Muscle of arm (tissue), 14 donors: ENCODE measurements around the gene PHYH. TPM values are rescaled to one million over a fixed set of nuclear protein-coding genes. Genes with fewer than 3 reads are reported as not detected.
"Not testable (repeated sequence)": the region's sequence is repeated elsewhere in the genome, so short reads cannot be mapped to it uniquely, and the experiment has no call there.

Experiments
- DNase-seq: peaks from one replicate; pipeline ENCODE4 v3.0.0-alpha.2; 2013
- long read RNA-seq, 11 donors: transcript quantifications; one replicate each; lab custom pipeline, GENCODE V29; 2026
- polyA plus RNA-seq, 12 donors: library from polyadenylated mRNA; unstranded; fragments of 120-200 nt; gene quantifications; one replicate each; pipeline ENCODE4 v1.2.1, GENCODE V29; 2013; ENCODE audit not compliant: insufficient read length in 12 of 12

PHYH gene
- polyA plus RNA-seq, result 10 to 100 TPM in 11 of 12 donors, not detected in 1; 23.5 to 52.4 (median 41.6) TPM
- long read RNA-seq, donor 1, transcript PHYH-201 (9 exons, 1,577 nt), result major isoform, 27 of 42 reads
- long read RNA-seq, donor 1, partial matches to known transcripts, result 13 of 42 reads
- long read RNA-seq, donor 1, other reads (novel, unspliced or antisense), result 0 of 42 reads
- long read RNA-seq, donor 2, transcript PHYH-201 (9 exons, 1,577 nt), result major isoform, 53 of 54 reads
- long read RNA-seq, donor 2, partial matches to known transcripts, result 0 of 54 reads
- long read RNA-seq, donor 2, other reads (novel, unspliced or antisense), result 0 of 54 reads
- long read RNA-seq, donor 3, transcript PHYH-201 (9 exons, 1,577 nt), result major isoform, 10 of 10 reads
- long read RNA-seq, donor 3, partial matches to known transcripts, result 0 of 10 reads
- long read RNA-seq, donor 3, other reads (novel, unspliced or antisense), result 0 of 10 reads
- long read RNA-seq, donor 4, transcript PHYH-201 (9 exons, 1,577 nt), result major isoform, 6 of 7 reads
- long read RNA-seq, donor 4, partial matches to known transcripts, result 0 of 7 reads
- long read RNA-seq, donor 4, other reads (novel, unspliced or antisense), result 0 of 7 reads
- long read RNA-seq, donor 5, result 0 reads
- long read RNA-seq, donor 6, transcript PHYH-201 (9 exons, 1,577 nt), result major isoform, 8 of 9 reads
- long read RNA-seq, donor 6, partial matches to known transcripts, result 0 of 9 reads
- long read RNA-seq, donor 6, other reads (novel, unspliced or antisense), result 0 of 9 reads
- long read RNA-seq, donor 7, transcript PHYH-201 (9 exons, 1,577 nt), result major isoform, 19 of 19 reads
- long read RNA-seq, donor 7, partial matches to known transcripts, result 0 of 19 reads
- long read RNA-seq, donor 7, other reads (novel, unspliced or antisense), result 0 of 19 reads
- long read RNA-seq, donor 8, transcript PHYH-201 (9 exons, 1,577 nt), result major isoform, 37 of 46 reads
- long read RNA-seq, donor 8, partial matches to known transcripts, result 8 of 46 reads
- long read RNA-seq, donor 8, other reads (novel, unspliced or antisense), result 0 of 46 reads
- long read RNA-seq, donor 9, transcript PHYH-201 (9 exons, 1,577 nt), result major isoform, 9 of 14 reads
- long read RNA-seq, donor 9, partial matches to known transcripts, result 5 of 14 reads
- long read RNA-seq, donor 9, other reads (novel, unspliced or antisense), result 0 of 14 reads
- long read RNA-seq, donor 10, transcript PHYH-201 (9 exons, 1,577 nt), result major isoform, 31 of 38 reads
- long read RNA-seq, donor 10, partial matches to known transcripts, result 6 of 38 reads
- long read RNA-seq, donor 10, other reads (novel, unspliced or antisense), result 0 of 38 reads
- long read RNA-seq, donor 11, transcript PHYH-201 (9 exons, 1,577 nt), result major isoform, 19 of 20 reads
- long read RNA-seq, donor 11, partial matches to known transcripts, result 0 of 20 reads
- long read RNA-seq, donor 11, other reads (novel, unspliced or antisense), result 0 of 20 reads

DNA sequence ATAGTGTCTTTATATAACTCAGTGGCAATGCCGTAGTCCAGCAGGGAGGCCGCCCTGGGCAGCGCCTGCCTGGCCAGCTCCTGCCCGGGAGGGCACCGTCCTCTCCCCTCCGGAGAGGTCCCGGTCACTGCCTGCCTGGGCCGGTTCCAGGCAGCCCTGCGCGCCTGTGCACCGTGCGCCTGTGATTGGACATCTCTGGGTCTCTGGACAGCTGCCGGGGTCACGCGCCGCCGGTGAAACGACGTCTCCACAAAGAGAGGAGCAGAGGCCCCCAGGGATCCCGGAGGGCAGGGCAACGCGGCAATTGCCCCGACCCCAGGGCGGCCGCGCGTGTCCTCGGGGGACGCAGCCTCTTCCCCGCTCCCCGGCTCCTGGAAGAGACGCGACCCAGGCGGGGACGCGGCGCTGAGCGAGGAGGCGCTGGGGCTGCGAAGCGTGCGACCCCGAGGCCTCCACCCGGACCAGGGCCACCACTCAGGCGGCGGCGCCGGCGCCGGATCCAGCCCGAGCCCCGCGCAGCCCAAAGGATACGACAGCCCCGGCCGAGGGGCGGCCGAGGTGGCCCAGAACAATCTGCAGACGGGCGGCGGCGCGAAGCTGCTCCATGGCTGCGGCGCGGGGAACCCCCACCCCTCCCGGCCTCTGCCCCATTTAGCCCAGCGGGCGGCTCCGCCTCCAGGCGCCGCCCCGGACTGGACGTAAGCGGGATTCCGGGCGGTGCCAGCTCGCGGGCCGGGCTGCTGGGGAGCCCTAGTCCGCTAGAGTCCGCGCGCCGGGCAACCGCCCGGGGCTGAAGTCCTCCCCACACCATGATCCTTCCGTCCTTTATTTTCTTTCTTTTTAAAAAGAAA, at the start of gene PHYH:
Gene PHYH, minus strand, starts transcription at position 628 of the 851 bp plus-strand sequence. Its CDS starts 22 bp downstream, at position 606.
- peak; percentile 88 for DNase-seq

DNA sequence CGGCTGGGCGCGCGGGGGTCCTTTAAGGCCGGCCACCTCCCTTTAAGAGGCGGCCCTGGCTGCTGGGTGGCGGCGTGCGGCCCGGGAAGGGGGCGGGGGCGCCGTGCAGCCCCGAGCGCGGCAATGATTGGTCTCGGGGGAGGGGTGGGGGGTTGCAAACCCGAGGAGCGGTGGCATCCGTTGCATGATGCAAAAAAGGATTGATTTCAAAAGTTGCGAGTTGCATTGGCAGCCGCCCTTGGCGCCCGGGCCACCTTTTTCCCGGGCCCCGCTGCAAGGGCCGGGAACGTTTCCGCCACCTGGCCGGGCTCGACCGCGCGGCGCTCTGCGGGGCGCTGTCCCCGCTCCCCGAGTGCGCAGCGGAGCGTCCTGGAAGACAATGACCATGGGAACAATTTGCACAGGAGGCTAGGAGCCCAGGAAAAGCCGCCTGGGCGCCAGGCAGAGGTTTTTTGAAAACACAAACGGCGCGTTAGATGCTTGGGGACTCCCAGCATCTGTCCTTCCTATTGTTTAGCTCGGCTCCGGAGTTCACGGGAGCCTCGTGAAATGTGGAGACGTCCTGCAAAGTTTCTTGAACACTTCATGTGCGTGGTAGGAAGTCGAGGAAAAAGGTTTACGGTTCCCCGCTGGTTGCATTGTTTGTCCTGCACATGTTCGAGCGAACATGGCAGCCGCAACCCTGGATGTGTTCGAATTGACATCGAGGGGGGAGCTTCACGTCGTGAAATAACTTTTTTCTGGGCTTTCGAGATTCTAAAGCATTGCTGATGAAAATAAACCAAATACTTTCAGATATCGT, 48.6 kb upstream of the PHYH start, which contains the start of gene SEPHS1:
Gene SEPHS1, minus strand, starts transcription at position 78 of the 802 bp plus-strand sequence. CDS start 3,343 bp downstream, outside the sequence.
- DNase-seq, result peak; percentile 74

DNA sequence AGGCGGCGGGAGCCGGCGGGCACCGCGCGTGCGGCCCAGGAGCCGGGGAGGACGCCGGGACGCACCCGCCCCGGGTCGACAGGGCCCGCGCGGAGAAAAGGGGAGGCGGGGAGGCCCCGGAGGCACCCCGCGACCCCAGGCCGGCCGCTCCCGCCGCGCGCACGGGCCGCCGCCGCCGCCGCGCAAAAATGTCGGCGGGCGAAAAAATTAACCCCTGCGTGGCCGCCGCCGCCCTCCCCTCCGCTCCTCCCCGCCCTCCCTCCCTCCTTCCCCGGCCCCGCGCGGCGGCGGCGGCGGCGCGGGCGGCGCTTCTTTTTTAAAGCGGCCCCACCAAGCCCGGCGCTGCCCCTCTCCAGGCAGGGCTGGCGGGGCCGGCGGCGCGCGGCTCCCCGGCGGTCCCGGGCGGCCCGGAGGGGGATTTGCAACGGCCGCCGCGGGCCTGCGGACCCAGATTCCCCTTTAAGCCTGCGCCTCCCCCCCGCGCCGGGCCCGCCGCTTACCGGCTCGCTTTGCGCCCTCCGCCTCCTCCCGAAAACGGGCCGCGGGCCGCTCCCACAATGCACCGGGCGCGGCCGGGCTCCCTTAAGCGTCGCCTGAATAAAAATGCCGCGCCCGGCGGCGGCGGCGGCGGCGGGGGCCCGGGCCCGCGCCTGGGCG, 47.8 kb upstream of the PHYH start:
- peak; percentile 69 for DNase-seq

DNA sequence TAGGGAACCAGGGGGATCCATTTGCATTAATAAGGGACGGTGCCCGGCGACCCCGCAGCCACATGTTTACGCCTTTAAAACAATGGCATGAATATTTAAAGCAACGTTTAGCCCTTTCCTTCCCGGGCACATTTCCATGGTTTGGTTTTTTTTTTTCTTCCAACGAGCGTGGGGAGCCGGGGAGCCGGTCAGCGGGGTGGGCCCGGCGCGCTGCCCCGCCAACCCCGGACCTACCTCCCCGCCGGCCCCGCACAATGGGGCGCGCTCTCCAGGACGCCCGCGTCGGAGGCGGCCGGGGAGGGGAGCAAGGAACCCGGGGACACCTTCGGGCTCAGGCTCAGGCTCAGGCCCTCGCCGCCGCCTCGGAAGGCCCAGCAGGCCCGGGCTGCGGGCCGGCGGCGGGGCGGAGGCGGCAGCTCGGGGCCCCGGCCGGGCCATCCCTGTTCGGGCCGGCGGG, 47.2 kb upstream of the PHYH start:
- DNase-seq, result peak; percentile 49

DNA sequence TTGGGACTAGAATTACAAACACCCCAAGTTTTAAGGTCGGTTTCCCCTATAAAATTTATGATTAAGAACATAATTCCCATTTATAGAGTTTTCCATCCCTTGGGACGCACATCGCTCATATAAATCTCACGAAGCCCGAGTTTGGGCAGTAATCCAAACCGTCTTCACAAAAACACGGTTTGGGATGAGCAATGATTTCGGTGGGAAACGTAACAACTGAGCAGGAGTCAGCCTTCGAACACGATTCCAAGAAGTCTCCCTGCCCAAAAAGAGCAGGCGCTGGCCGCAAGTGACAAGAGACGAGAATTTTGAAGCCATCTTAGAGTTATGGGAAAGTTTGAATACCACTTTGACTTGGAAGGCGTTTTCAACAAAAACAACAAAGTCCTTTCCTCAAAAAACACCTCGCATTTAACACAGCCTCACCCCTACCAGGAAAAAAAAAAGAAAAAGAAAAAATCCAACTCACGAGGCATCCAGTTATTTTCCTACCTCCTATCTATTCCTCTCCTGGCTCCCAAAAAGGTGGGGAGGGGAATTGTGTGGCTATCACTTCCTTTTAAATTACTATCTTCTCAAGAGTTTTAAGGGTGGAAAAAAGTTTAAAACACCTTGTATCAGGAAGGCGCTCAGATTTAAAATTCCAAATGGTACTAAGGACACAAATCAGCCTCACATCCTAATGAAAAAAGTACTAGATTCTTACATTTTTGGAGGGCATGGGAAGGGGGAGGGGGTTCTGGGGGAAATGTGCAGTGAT, 46.6 kb upstream of the PHYH start:
- peak; percentile 82 for DNase-seq

DNA sequence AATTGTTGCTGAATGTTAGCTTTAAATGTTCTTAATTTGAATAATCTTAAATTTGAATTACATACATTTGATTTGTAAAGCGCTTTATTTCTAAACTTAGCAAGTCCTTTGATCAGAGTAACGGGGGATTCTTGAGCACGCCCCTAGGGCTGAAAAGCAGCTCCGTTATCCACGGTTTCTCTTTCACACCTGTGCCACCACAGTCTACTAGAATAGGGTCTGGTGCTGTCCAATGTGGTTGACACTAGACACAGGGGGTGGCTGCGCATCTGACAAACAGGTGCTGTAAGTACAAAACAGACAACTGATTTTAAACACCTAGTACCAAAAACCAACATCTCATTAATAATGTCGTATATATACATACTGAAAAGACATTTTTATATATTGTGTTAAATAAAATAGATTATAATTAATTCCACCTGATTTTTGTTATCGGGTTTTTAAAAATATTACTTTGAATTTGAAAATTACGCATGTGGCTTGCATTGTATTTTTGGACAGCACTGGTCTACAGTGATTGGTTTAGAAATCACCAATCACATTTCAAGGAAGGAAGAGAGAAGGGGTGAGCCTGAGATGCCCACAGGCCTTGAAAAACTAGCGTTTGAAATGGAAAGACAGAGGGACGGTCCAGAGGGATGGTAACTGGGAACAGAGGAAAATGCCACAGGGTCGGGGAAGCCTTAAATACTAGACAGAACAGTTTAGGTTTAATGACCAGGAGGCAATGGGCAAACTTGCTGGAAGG, 40.9 kb upstream of the PHYH start:
- DNase-seq, result no peak

DNA sequence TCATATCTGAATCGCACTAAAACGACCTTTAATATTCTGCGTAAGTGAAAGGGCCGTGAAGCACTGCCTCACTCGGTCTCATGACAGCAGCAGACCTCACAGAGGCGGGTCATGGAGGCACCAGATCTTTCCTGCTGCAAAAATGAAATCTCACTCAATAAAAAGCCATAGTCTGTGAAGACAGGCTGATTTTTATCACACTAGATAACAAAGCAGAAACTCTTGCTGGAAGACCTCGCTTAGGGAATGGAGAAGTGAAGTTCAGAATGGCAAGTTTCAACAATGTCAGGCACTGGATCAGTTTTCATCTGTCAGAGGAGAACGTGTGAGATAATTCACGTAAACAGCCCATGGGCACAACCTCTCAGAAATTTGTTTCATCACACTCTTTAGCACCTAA, 40.2 kb upstream of the PHYH start:
- no peak for DNase-seq

DNA sequence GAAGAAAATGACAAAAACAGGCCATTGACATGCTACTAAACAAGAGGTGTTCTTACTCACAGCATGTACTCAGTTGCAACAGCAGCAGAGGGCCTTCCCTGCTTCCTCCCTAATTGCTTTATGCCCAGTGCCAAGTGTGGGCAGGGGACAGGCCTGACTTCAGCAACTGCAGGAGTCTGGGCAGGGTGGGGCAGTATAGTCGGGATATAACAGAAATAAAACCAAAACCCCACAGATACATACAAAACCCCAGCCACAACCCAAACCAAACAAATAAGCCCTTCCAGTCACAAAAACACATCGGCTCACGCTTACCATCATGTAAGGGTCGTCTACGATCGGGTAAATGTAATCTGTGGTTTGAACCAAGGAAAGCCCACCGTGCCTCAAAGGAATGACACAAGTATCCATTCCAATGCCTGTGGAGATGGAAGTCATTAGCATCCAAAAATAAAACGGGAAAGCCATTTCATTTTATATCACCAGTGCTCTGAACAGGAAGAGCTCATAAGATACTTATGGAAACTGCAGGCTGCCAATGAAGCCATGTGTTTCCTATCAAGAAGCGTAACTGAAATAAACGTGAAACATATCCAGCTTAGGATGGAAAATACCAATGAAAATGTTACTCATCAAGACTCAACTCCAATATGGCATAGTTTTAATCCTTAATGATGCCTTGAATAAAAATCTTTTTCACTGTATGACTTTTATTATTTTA, 38.7 kb upstream of the PHYH start:
- DNase-seq, result peak; percentile 89

DNA sequence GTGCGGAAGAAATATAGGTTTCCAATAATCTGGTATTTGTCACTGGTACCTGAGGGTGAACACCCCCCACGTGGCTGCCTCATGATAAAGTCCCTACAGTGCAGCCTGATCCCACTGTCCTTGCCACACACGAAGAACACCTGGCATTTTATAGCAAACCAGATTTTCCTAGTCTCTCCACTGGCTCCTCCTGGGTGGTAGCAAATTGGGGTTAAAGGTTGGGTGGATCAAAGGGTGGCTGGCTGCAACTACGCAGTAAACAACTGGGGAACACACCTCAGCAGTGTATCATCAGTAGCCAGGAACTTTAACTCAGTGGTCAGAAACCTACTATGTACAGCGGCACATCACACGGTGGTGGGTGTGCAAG, 37.9 kb upstream of the PHYH start:
- no peak for DNase-seq

DNA sequence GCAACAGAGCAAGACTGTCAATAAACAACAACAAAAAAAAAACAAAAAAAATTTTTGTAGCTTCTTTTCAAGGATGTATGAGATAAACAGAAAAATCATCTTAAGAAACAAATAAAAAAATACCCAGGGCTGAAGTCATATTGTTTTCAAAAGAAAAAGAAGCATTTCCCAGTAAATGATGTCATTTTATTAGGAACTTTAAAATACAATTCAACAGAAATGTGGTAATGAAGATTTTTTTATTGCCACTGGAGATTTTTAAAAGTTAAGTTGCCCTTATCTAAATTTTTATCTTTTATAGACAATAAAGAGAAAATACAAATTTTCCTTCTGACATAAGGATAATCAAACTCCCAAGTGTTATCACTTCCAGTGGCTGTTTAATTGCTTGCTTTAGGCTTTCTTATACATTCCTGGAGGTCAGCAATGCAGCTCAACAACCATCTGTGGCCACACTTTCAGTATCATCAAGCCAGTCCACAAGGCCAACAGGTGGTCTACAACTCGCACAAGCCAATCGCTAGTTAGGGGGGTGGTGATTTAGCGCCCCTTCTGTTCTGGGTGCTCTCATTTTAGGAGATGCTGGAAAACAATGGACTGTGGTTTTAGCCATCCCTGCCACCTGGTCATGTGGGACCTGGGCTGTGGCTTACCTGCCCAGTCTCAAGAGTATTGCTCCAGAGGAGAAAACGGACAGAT, 37.4 kb upstream of the PHYH start:
- DNase-seq, result no peak

DNA sequence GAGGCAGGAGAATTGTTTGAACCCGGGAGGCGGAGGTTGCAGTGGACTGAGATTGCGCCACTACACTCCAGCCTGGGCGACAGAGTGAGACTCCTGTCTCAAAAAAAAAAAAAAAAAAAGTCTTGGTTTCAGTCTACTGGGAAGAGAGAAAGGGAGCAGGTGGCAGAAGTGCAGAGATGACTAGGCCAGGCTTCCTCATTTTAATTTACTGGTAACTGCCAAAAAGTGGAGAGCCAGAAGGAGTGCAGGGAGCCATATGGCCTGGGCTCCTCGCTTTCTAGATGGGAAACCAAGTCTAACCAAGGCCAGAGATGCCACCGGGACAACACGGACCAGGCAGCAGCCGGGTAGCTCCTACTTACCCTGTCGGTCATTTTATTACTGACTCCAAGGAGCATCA, 36.0 kb upstream of the PHYH start:
- no peak for DNase-seq

DNA sequence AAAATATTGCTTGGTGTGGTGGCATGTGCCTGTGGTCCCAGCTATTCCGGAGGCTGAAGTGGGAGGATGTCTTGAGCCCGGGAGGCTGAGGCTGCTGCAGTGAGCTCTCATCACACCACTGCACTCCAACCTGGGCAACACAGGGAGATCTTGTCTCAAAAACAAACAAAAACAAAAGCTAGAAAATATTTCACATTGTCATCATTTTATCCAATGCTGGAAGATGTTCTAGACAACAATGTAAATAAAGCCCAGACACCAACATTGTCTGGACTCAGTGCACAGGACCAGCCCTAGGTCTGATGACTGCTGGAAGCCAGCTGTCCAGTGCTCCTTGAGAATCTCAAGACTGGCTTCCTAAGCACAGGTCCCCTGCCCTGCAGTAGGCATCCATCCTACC, 34.7 kb upstream of the PHYH start:
- no peak for DNase-seq

DNA sequence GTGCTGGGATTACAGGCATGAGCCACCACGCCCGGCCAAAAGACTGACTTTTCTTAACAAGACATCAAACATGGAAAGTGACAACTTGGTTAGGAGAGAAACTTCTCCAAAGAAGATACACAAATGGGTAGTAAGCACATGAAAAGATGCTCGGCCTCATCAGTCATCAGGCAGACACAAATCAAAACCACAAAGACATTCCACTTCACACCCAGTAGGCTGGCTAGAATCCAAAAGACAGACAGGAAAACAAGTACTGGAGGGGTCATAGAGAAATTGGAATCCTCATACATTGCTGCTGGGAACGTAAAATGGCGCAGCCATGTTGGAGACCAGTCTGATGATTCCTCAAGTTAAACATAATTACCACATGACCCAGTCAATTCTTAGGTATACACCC, 31.8 kb upstream of the PHYH start:
- DNase-seq, result no peak

DNA sequence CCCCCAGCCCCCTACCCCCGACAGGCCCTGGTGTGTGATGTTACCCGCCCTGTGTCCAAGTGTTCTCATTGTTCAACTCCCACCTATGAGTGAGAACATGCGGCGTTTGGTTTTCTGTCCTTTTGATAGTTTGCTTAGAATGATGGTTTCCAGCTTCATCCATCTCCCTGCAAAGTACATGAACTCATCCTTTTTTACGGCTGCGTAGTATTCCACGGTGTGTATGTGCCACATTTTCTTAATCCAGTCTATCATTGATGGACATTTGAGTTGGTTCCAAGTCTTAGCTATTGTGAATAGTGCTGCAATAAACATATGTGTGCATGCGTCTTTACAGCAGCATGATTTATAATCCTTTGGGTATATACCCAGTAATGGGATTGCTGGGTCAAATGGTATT, 31.1 kb upstream of the PHYH start:
- not testable (repeated sequence) for DNase-seq

DNA sequence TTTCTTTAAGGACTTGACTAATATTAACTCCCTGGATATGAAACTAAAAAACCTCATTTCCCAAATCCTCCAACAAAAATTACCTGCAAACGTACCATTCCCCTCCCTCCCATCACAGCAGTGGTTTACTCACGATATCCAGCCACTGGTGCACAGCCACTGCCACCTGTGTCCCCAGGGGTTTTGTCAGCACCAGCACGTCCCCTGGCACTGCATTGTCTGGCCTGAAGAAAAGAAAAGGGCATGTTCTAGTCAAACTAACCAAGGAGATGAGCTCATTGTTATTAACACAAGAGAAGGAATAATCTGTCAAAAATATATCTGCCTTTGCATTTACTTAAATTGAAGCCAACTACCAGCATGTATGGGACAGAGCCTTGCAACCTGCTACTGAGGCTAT, 29.7 kb upstream of the PHYH start:
- no peak for DNase-seq

DNA sequence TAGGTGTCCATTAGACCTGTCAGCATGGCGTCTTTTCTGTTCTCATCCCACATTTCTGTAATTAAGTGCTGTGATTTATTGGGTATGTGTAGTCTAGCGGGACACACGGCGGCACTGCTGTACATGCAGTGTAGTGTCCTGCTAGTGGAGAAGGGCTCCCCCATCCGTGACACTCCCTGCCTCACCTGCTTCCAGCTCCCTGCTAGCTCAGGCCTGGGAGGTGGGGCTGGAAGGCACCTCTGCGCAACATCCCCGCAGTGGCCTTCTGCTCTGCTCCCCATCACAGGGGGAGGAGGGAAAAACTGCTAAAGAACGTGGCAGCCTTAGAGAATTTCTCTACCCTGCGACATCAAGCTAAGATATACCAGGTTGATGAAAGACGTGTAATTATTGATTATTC, 28.7 kb upstream of the PHYH start:
- DNase-seq, result no peak
